HepG2 (cell line): ENCODE measurements around the gene GPA33. TPM values are rescaled to one million over a fixed set of nuclear protein-coding genes. Genes with fewer than 3 reads are reported as not detected.

Experiments used
- ATAC-seq: fragments of 200-7000 bp; cut with Tn5 transposase; 3 replicates; pipeline ENCODE4 v1.9.1; 2020; ENCODE audit warnings: mild to moderate bottlenecking, moderate library complexity
- BruUV-seq: library from RNA; stranded (reverse); fragments of 400-500 nt; replicated peaks from 2 replicates; lab custom pipeline; 2021; lab: Mats Ljungman, UMichigan
- CTCF ChIA-PET: fragments of 300-600 bp; formaldehyde crosslinking; extraction: SDS; loops from one replicate; lab custom pipeline; 2021; ENCODE audit warnings: low total read pairs, inconsistent platforms, low intra/inter-chr PET ratio; lab: Yijun Ruan, JAX
- POLR2A ChIA-PET: fragments of 350-600 bp; sonication (Branson Sonifier 250); formaldehyde crosslinking; loops from one replicate; lab custom pipeline; 2020; ENCODE audit warnings: antibody characterized with exemption, inconsistent platforms; lab: Yijun Ruan, JAX
- DNase-seq: peaks from one replicate; pipeline ENCODE4 v3.0.0-alpha.2; 2015; ENCODE audit warnings: low spot score
- FAIRE-seq: peaks from 3 replicates; lab custom pipeline; 2011; peaks lifted over from hg19 to GRCh38; lab: Jason Lieb, UNC
- H2AFZ ChIP-seq: one replicate; pipeline ENCODE4 v1.6.1; 2011; ENCODE audit warnings: low read length, inconsistent platforms
- H3K27ac ChIP-seq: fragments of 300-600 bp; 3 replicates; pipeline ENCODE4 v1.8.0; 2011; ENCODE audit warnings: mixed run types, mild to moderate bottlenecking, mixed read lengths, low read length, inconsistent platforms; ENCODE audit not compliant: insufficient read depth; ENCODE audit errors: extremely low read length
- H3K27me3 ChIP-seq, 2 experiments: fragments of 200-600 bp in 1 of 2; 2 replicates in 1 of 2; 3 replicates in 1 of 2; pipeline versions ENCODE4 v1.6.0 to v1.8.0; 2011; ENCODE audit warnings: low read length in 2 of 2, mild to moderate bottlenecking in 2 of 2, moderate library complexity in 2 of 2, inconsistent platforms in 1 of 2; ENCODE audit not compliant: insufficient read depth in 2 of 2, control insufficient read depth in 1 of 2
- H3K36me3 ChIP-seq, 2 experiments: fragments of 200-600 bp in 1 of 2; replicated peaks in 1 of 2; 2 replicates in 1 of 2; 3 replicates in 1 of 2; pipeline versions ENCODE4 v1.5.1 to v1.8.0; 2011; ENCODE audit warnings: low read length in 2 of 2, inconsistent platforms in 1 of 2; ENCODE audit not compliant: insufficient read depth in 2 of 2, control insufficient read depth in 1 of 2
- H3K4me1 ChIP-seq: 2 replicates; pipeline ENCODE4 v1.5.1; 2012; ENCODE audit warnings: low read length, inconsistent platforms; ENCODE audit not compliant: insufficient read depth
- H3K4me2 ChIP-seq: 2 replicates; pipeline ENCODE4 v1.6.0; 2011; ENCODE audit warnings: low read depth, low read length, inconsistent platforms
- H3K4me3 ChIP-seq, 3 experiments: fragments of 200-600 bp in 1 of 3; sonication (generic), shearing (Covaris generic) in 1 of 3; replicated peaks in 1 of 3; 2 replicates each; pipeline ENCODE4 v1.5.1; 2011 to 2016; ENCODE audit warnings: low read length in 3 of 3, inconsistent platforms in 2 of 3, low read depth in 2 of 3, mild to moderate bottlenecking in 2 of 3, control low read depth in 1 of 3, mixed read lengths in 1 of 3; ENCODE audit not compliant: insufficient read depth in 1 of 3
- H3K79me2 ChIP-seq: one replicate; pipeline ENCODE4 v1.6.1; 2011; ENCODE audit warnings: low read length, inconsistent platforms; ENCODE audit not compliant: insufficient read depth
- H3K9ac ChIP-seq: 2 replicates; pipeline ENCODE4 v1.6.0; 2011; ENCODE audit warnings: mild to moderate bottlenecking, low read depth, low read length, inconsistent platforms; ENCODE audit not compliant: insufficient read depth
- H3K9me3 ChIP-seq: 2 replicates; pipeline ENCODE4 v1.5.1; 2012; ENCODE audit warnings: mild to moderate bottlenecking, low read length
- H4K20me1 ChIP-seq: 2 replicates; pipeline ENCODE4 v1.6.0; 2011; ENCODE audit warnings: inconsistent platforms, mild to moderate bottlenecking, low read length, moderate library complexity; ENCODE audit not compliant: insufficient read depth
- CBFB ChIP-seq: sonication (generic); formaldehyde crosslinking; IDR thresholded peaks from 2 replicates; pipeline ENCODE4 v1.4.0; 2020; ENCODE audit warnings: missing genetic modification reagents
- CENPX ChIP-seq: sonication (generic); formaldehyde crosslinking; IDR thresholded peaks from 2 replicates; pipeline ENCODE4 v1.9.0; 2021; ENCODE audit warnings: mild to moderate bottlenecking, missing genetic modification reagents, moderate library complexity
- DNMT3B ChIP-seq: conservative IDR thresholded peaks from 2 replicates; pipeline ENCODE4 v1.6.1; 2016; ENCODE audit warnings: missing biosample characterization, control low read depth
- PHB2 ChIP-seq: fragments of 450-650 bp; IDR thresholded peaks from 2 replicates; pipeline ENCODE4 v1.6.1; 2018; ENCODE audit not compliant: partially characterized antibody
- PLSCR1 ChIP-seq: sonication (generic); formaldehyde crosslinking; IDR thresholded peaks from 2 replicates; pipeline ENCODE4 v1.5.0; 2020; ENCODE audit warnings: missing genetic modification reagents, mild to moderate bottlenecking, borderline replicate concordance
- SALL2 ChIP-seq: sonication (generic); formaldehyde crosslinking; IDR thresholded peaks from 2 replicates; pipeline ENCODE4 v1.8.1; 2023; ENCODE audit warnings: mild to moderate bottlenecking, missing genetic modification reagents, inconsistent platforms
- ZIK1 ChIP-seq: sonication (generic); formaldehyde crosslinking; IDR thresholded peaks from 2 replicates; pipeline ENCODE4 v1.5.0; 2020; ENCODE audit warnings: mild to moderate bottlenecking, low read depth, missing genetic modification reagents, borderline replicate concordance
- ZNF224 ChIP-seq: sonication (generic); formaldehyde crosslinking; IDR thresholded peaks from 2 replicates; pipeline ENCODE4 v1.5.0; 2020; ENCODE audit warnings: mild to moderate bottlenecking, missing genetic modification reagents
- ZNF225 ChIP-seq: sonication (generic); formaldehyde crosslinking; IDR thresholded peaks from 2 replicates; pipeline ENCODE4 v1.4.0; 2020; ENCODE audit warnings: mild to moderate bottlenecking, missing genetic modification reagents
- ZNF543 ChIP-seq: sonication (generic); formaldehyde crosslinking; IDR thresholded peaks from 2 replicates; pipeline ENCODE4 v1.4.0; 2020; ENCODE audit warnings: mild to moderate bottlenecking, missing genetic modification reagents
- ZNF616 ChIP-seq: sonication (generic); formaldehyde crosslinking; IDR thresholded peaks from 2 replicates; pipeline ENCODE4 v1.5.0; 2020; ENCODE audit warnings: low read depth, mild to moderate bottlenecking, missing genetic modification reagents
- ZNF737 ChIP-seq: sonication (generic); formaldehyde crosslinking; IDR thresholded peaks from 2 replicates; pipeline ENCODE4 v1.5.0; 2020; ENCODE audit warnings: missing genetic modification reagents, mild to moderate bottlenecking, borderline replicate concordance
- ZNF788 ChIP-seq: sonication (generic); formaldehyde crosslinking; IDR thresholded peaks from 2 replicates; pipeline ENCODE4 v1.5.0; 2020; ENCODE audit warnings: mild to moderate bottlenecking, missing genetic modification reagents, borderline replicate concordance
- WGBS: methylation state at CpG from one replicate; pipeline ENCODE4 v1.1.6; 2017; ENCODE audit warnings: low lambda C conversion rate; 5-methylcytosine and 5-hydroxymethylcytosine counted together
- in situ Hi-C: cut with HindIII; loops from 2 replicates; pipeline ENCODE4 v1.10.0; 2017; ENCODE audit warnings: low pct_unique_long_range_greater_than_20kb; ENCODE audit not compliant: extremely low pct_ligation_motif_present
- intact Hi-C: fragments of 100-400 bp; cut with micrococcal nuclease; formaldehyde crosslinking; loops from one replicate; pipeline ENCODE4 v1.10.0; 2022; ENCODE audit not compliant: unreplicated experiment
- polyA plus RNA-seq, 8 experiments: library from polyadenylated mRNA; depleted of rRNA in 3 of 8; stranded (reverse) in 7 of 8; unstranded in 1 of 8; fragments of >200 nt; fragmentation: Illumina TruSeq in 4 of 8; extraction: Trizol in 4 of 8; gene quantifications; 2 replicates each; pipeline versions ENCODE4 v1.2.1 to v1.2.3, GENCODE V29; 2011 to 2016; ENCODE audit warnings: low read depth in 4 of 8, missing spikeins in 1 of 8, mixed read lengths in 1 of 8; ENCODE audit not compliant: insufficient read depth in 1 of 8
- total RNA-seq, 5 experiments: library from RNA; depleted of rRNA; stranded (reverse); fragments of >200 nt; fragmentation: Illumina TruSeq; extraction: Trizol; gene quantifications; 2 replicates each; pipeline ENCODE4 v1.2.3, GENCODE V29; 2016; ENCODE audit warnings: low read depth in 1 of 5

Gene GPA33
- total and polyA plus RNA-seq, 2 of the 13 experiments (the other 11 are each of a cell fraction or from before 2014, with no cell fraction given), result not detected

- Histone ChIP-seq H3K4me1 (peaks cover 14% of the 10 kb centered on the region), H3K4me3 (no peak overlapping the region), H3K27ac (no peak overlapping the region), H3K27me3 (peaks cover 6 to 24% of the 10 kb centered on the region in 2 experiments; a peak in 3 of 5 replicates), H3K79me2 (no peaks in the 10 kb centered on the region), H3K9me3 (no peaks in the 10 kb centered on the region), H3K36me3 (no peaks in the 10 kb centered on the region), H3K4me2 (no peak overlapping the region), H4K20me1 (no peaks in the 10 kb centered on the region), H3K9ac (no peak overlapping the region), H2AFZ (no peak overlapping the region)
- no TSS peak for BruUV-seq
- CTCF ChIA-PET, result no interaction called here
- intact Hi-C loops (loop anchor here (10.0 kb wide), 1 partner anchor 620 kb away; no protein-coding TSS in a partner anchor), in situ Hi-C loops (no loop called here)
- FAIRE-seq, result no peak
- no peak for ATAC-seq
- POLR2A ChIA-PET, result no interaction called here
- no peak for DNase-seq
- TF ChIP-seq PLSCR1 (CRISPR knock-in tag), result no peak
- no peak for TF ChIP-seq ZNF737
- no peak for TF ChIP-seq CBFB (CRISPR knock-in tag)
- no peak for TF ChIP-seq SALL2 (CRISPR knock-in tag)
- no peak for TF ChIP-seq ZNF225 (CRISPR knock-in tag)
Observed at GRCh38 chr1:167084757-167085156, 5.4 kb downstream of the GPA33 start.

- H2AFZ ChIP-seq, result no peak overlapping the region
- no peak overlapping the region for H3K4me2 ChIP-seq
- FAIRE-seq, result no peak
- TF ChIP-seq ZNF616, result no peak
- no peak for TF ChIP-seq DNMT3B (CRISPR knock-in tag)
- no peak for TF ChIP-seq ZIK1 (CRISPR knock-in tag)
- TF ChIP-seq PHB2, result no peak
- no peak for TF ChIP-seq CENPX (CRISPR knock-in tag)
- no peak for TF ChIP-seq ZNF543 (CRISPR knock-in tag)
- TF ChIP-seq ZNF224 (CRISPR knock-in tag), result no peak
- TF ChIP-seq ZNF788 (CRISPR knock-in tag), result no peak
- no peak for DNase-seq
- ATAC-seq, result no peak
- no peak overlapping the region for H3K9ac ChIP-seq
- intact Hi-C loops, result loop anchor here (10.0 kb wide), 1 partner anchor 621 kb away; no protein-coding TSS in a partner anchor
- BruUV-seq, result no TSS peak
- no peak overlapping the region for H3K4me3 ChIP-seq
- ChIA-PET CTCF (no interaction called here), POLR2A (no interaction called here)
- peaks cover 14% of the 10 kb centered on the region for H3K4me1 ChIP-seq
- H4K20me1 ChIP-seq, result no peaks in the 10 kb centered on the region
- WGBS, result 87% methylated on average over 3 of the region's 3 CpGs
- H3K27ac ChIP-seq, result no peak overlapping the region
- H3K9me3 ChIP-seq, result no peaks in the 10 kb centered on the region
- in situ Hi-C loops, result no loop called here
- H3K79me2 ChIP-seq, result no peaks in the 10 kb centered on the region
- H3K27me3 ChIP-seq, result peaks cover 6 to 24% of the 10 kb centered on the region in 2 experiments; a peak in 3 of 5 replicates
- H3K36me3 ChIP-seq, result no peaks in the 10 kb centered on the region
Observed at GRCh38 chr1:167083871-167084270, 6.3 kb downstream of the GPA33 start.
